Thymus (tissue), 11 donors: Measurements from ENCODE around the gene CYP2J2. TPM values are rescaled to one million over a fixed set of nuclear protein-coding genes. Genes with fewer than 3 reads are reported as not detected.
"Not testable (repeated sequence)": the region's sequence is repeated elsewhere in the genome, so short reads cannot be mapped to it uniquely, and the experiment has no call there.

Source experiments
- DNase-seq, 9 donors: peaks; one replicate each; pipeline ENCODE4 v3.0.0-alpha.2; 2013; ENCODE audit warnings: low spot score in 9 of 9, low read depth in 6 of 9, missing footprints in 1 of 9
- H3K27ac ChIP-seq, 2 donors: one replicate each; pipeline ENCODE4 v1.5.1; 2013; ENCODE audit warnings: control low read depth in 1 of 2, low read depth in 1 of 2, low read length in 1 of 2, mild to moderate bottlenecking in 1 of 2, moderate library complexity in 1 of 2
- H3K27me3 ChIP-seq, 2 donors: one replicate each; pipeline ENCODE4 v1.5.1; 2013; ENCODE audit warnings: low read length in 1 of 2; ENCODE audit not compliant: control insufficient read depth in 2 of 2, insufficient read depth in 1 of 2
- H3K36me3 ChIP-seq, 2 donors: one replicate each; pipeline ENCODE4 v1.5.1; 2013; ENCODE audit warnings: low read length in 1 of 2, mild to moderate bottlenecking in 1 of 2, moderate library complexity in 1 of 2; ENCODE audit not compliant: control insufficient read depth in 2 of 2, insufficient read depth in 2 of 2
- H3K4me1 ChIP-seq, 2 donors: one replicate each; pipeline ENCODE4 v1.5.1; 2013; ENCODE audit warnings: low read length in 2 of 2; ENCODE audit not compliant: control insufficient read depth in 2 of 2, insufficient read depth in 2 of 2
- H3K4me3 ChIP-seq, 2 donors: one replicate each; pipeline ENCODE4 v1.5.1; 2013; ENCODE audit warnings: low read length in 2 of 2, control low read depth in 1 of 2, mild to moderate bottlenecking in 1 of 2
- H3K9me3 ChIP-seq, 2 donors: one replicate each; pipeline ENCODE4 v1.5.1; 2013; ENCODE audit warnings: low read length in 1 of 2, mild to moderate bottlenecking in 1 of 2; ENCODE audit not compliant: control insufficient read depth in 2 of 2, insufficient read depth in 1 of 2
- WGBS: extraction: QIAGEN DNeasy Blood & Tissue Kit; methylation state at CpG from one replicate; pipeline ENCODE4 v1.1.7; 2013; 5-methylcytosine and 5-hydroxymethylcytosine counted together
- polyA plus RNA-seq: library from polyadenylated mRNA; stranded (reverse); fragments of 200-250 nt; gene quantifications from one replicate; pipeline ENCODE4 v1.2.3, GENCODE V29; 2013
- total RNA-seq: library from RNA; stranded (reverse); fragments of 120-200 nt; gene quantifications from one replicate; pipeline ENCODE4 v1.2.4, GENCODE V29; 2013
- donor health status: healthy.

CYP2J2 gene
- total and polyA plus RNA-seq, 2 donors = 1.1 to 2.8 TPM

GRCh38 chr1:59927213-59927612 is 640 bp upstream of the CYP2J2 start:
- peaks cover 5 to 23% of the 10 kb centered on the region in 2 donors for H3K27me3 ChIP-seq
- no peaks in the 10 kb centered on the region for H3K9me3 ChIP-seq
- no peaks in the 10 kb centered on the region for H3K4me1 ChIP-seq
- no peak overlapping the region for H3K27ac ChIP-seq
- no peaks in the 10 kb centered on the region for H3K36me3 ChIP-seq
- 53% methylated on average over 2 of the region's 2 CpGs for WGBS
- no peak overlapping the region for H3K4me3 ChIP-seq
- DNase-seq = no peak

- no peaks in the 10 kb centered on the region for H3K36me3 ChIP-seq
- H3K27ac ChIP-seq = no peak overlapping the region
- no peaks in the 10 kb centered on the region for H3K9me3 ChIP-seq
- peaks cover 5 to 22% of the 10 kb centered on the region in 2 donors for H3K27me3 ChIP-seq
- no peaks in the 10 kb centered on the region for H3K4me1 ChIP-seq
- no peak overlapping the region for H3K4me3 ChIP-seq
- DNase-seq = no peak
Observed at GRCh38 chr1:59924653-59925052, 1.9 kb downstream of the CYP2J2 start.

GRCh38 chr1:59921258-59921899 is 5.2 kb downstream of the CYP2J2 start:
- WGBS = 96% methylated on average over 6 of the region's 6 CpGs
- H3K36me3 ChIP-seq, H3K27me3 ChIP-seq, H3K4me1 ChIP-seq, H3K27ac ChIP-seq, DNase-seq, H3K4me3 ChIP-seq, H3K9me3 ChIP-seq: not testable (repeated sequence)

- no peaks in the 10 kb centered on the region for H3K36me3 ChIP-seq
- 87% methylated on average over 2 of the region's 2 CpGs for WGBS
- no peaks in the 10 kb centered on the region for H3K27me3 ChIP-seq
- no peak overlapping the region for H3K27ac ChIP-seq
- H3K4me1 ChIP-seq = no peaks in the 10 kb centered on the region
- DNase-seq = no peak
- no peaks in the 10 kb centered on the region for H3K9me3 ChIP-seq
- no peak overlapping the region for H3K4me3 ChIP-seq
Observed at GRCh38 chr1:59919746-59920145, 6.8 kb downstream of the CYP2J2 start.

- Histone ChIP-seq H3K36me3 (no peaks in the 10 kb centered on the region), H3K27ac (no peak overlapping the region), H3K4me3 (no peak overlapping the region), H3K9me3 (no peaks in the 10 kb centered on the region), H3K27me3 (no peaks in the 10 kb centered on the region), H3K4me1 (no peaks in the 10 kb centered on the region)
- no peak for DNase-seq
- WGBS = 96% methylated on average over 2 of the region's 2 CpGs
Observed at GRCh38 chr1:59917785-59918180, 8.8 kb downstream of the CYP2J2 start.

- DNase-seq = no peak
- Histone ChIP-seq H3K36me3 (no peaks in the 10 kb centered on the region), H3K27me3 (no peaks in the 10 kb centered on the region), H3K4me1 (no peaks in the 10 kb centered on the region), H3K4me3 (no peak overlapping the region), H3K9me3 (no peaks in the 10 kb centered on the region), H3K27ac (no peak overlapping the region)
- 96% methylated on average over 10 of the region's 10 CpGs for WGBS
Observed at GRCh38 chr1:59917026-59917784, 9.4 kb downstream of the CYP2J2 start.

- H3K4me1 ChIP-seq = no peaks in the 10 kb centered on the region
- no peaks in the 10 kb centered on the region for H3K36me3 ChIP-seq
- H3K9me3 ChIP-seq = no peaks in the 10 kb centered on the region
- no peak for DNase-seq
- no peak overlapping the region for H3K4me3 ChIP-seq
- H3K27me3 ChIP-seq = no peaks in the 10 kb centered on the region
- H3K27ac ChIP-seq = no peak overlapping the region
- 90% methylated on average over 1 of the region's 1 CpG for WGBS
Observed at GRCh38 chr1:59915516-59915915, 11.1 kb downstream of the CYP2J2 start.

- not testable (repeated sequence) for DNase-seq, H3K36me3 ChIP-seq, H3K27ac ChIP-seq, H3K27me3 ChIP-seq, H3K9me3 ChIP-seq, H3K4me1 ChIP-seq, H3K4me3 ChIP-seq
- WGBS = 95% methylated on average over 7 of the region's 7 CpGs
Observed at GRCh38 chr1:59914791-59915286, 11.7 kb downstream of the CYP2J2 start.

- Histone ChIP-seq H3K27ac (no peak overlapping the region), H3K36me3 (no peaks in the 10 kb centered on the region), H3K9me3 (no peaks in the 10 kb centered on the region), H3K4me1 (no peaks in the 10 kb centered on the region), H3K27me3 (no peaks in the 10 kb centered on the region), H3K4me3 (no peak overlapping the region)
- WGBS = 97% methylated on average over 2 of the region's 2 CpGs
- no peak for DNase-seq
Observed at GRCh38 chr1:59908682-59909081, 17.9 kb downstream of the CYP2J2 start.
